Stimulated activated CD8-positive, alpha-beta memory T cell treated with anti-CD3 and anti-CD28 coated beads, Interleukin-4, amount 100 ng/mL, for 4 hours (primary cell): ENCODE measurements around the gene LINC00305.

Experiments used
- DNase-seq, 2 donors: peaks; one replicate each; pipeline ENCODE4 v3.0.0-alpha.2; 2020; ENCODE audit warnings: low read depth in 2 of 2, low spot score in 1 of 2

The LINC00305 gene

GRCh38 chr18:64037812-64038414, 111.0 kb downstream of the LINC00305 start:
- DNase-seq, result no peak

- DNase-seq, result no peak
Measured at GRCh38 chr18:64032312-64032711, 116.6 kb downstream of the LINC00305 start.

GRCh38 chr18:64031411-64031810, 117.5 kb downstream of the LINC00305 start:
- DNase-seq, result no peak
